Adrenal gland (tissue), 5 donors: ENCODE data around the gene MAML3.

Experiments used
- CTCF ChIP-seq, 6 experiments: fragments of 450-650 bp in 4 of 6; fragments of 200-600 bp in 2 of 6; sonication (generic) in 1 of 6; IDR thresholded peaks; 1 replicate in 5 of 6; 2 replicates in 1 of 6; pipeline versions ENCODE4 v1.5.1 to v1.8.0; 2016 to 2021; ENCODE audit warnings: antibody characterized with exemption in 6 of 6, mild to moderate bottlenecking in 2 of 6, moderate library complexity in 1 of 6
- POLR2A ChIP-seq, 2 donors: fragments of 450-650 bp; IDR thresholded peaks; one replicate each; pipeline ENCODE4 v1.6.1; 2017; ENCODE audit warnings: antibody characterized with exemption in 2 of 2, mild to moderate bottlenecking in 2 of 2, moderate library complexity in 1 of 2
- donor health status: DM: no; HTN: no; CAD: no.

- TF ChIP-seq CTCF (IDR thresholded peaks at IDR 0.05) (no peak), POLR2A (IDR thresholded peaks at IDR 0.05) (no peak)
Observed at GRCh38 chr4:139934708-139935195, 219.2 kb downstream of the MAML3 start.
